Fibroblast of lung (primary cell): ENCODE data around the gene PKP3. TPM values are rescaled to one million over a fixed set of nuclear protein-coding genes. Genes with fewer than 3 reads are reported as not detected.

Experiments used
- DNase-seq, 2 donors: peaks; one replicate each; pipeline versions ENCODE4 v3.0.0 to v3.0.0-alpha.2; 2010; ENCODE audit warnings: low read depth in 2 of 2
- H2AFZ ChIP-seq: 2 replicates; pipeline ENCODE4 v1.5.1; 2012; ENCODE audit warnings: low read length, control low read depth, inconsistent platforms
- H3K27ac ChIP-seq: 2 replicates; pipeline ENCODE4 v1.5.1; 2011; ENCODE audit warnings: low read length, control low read depth; ENCODE audit not compliant: insufficient read depth
- H3K27me3 ChIP-seq: 2 replicates; pipeline ENCODE4 v1.5.1; 2011; ENCODE audit warnings: mild to moderate bottlenecking, low read length; ENCODE audit not compliant: control insufficient read depth, insufficient read depth
- H3K36me3 ChIP-seq: 2 replicates; pipeline ENCODE4 v1.5.1; 2011; ENCODE audit warnings: low read length; ENCODE audit not compliant: control insufficient read depth, insufficient read depth
- H3K4me1 ChIP-seq: 2 replicates; pipeline ENCODE4 v1.5.1; 2011; ENCODE audit warnings: low read length; ENCODE audit not compliant: control insufficient read depth, insufficient read depth; ENCODE audit errors: extremely low read depth
- H3K4me2 ChIP-seq: 2 replicates; pipeline ENCODE4 v1.5.1; 2011; ENCODE audit warnings: low read length, control low read depth; ENCODE audit not compliant: insufficient read depth; ENCODE audit errors: extremely low read depth
- H3K4me3 ChIP-seq, 4 experiments: fragments of 200-600 bp in 1 of 4; sonication (generic) in 1 of 4; replicated peaks in 1 of 4; 2 replicates each; pipeline ENCODE4 v1.5.1; 2011 to 2016; ENCODE audit warnings: low read length in 4 of 4, low read depth in 3 of 4, mild to moderate bottlenecking in 3 of 4, control low read depth in 2 of 4, inconsistent platforms in 1 of 4, mixed read lengths in 1 of 4; ENCODE audit not compliant: insufficient read depth in 1 of 4; ENCODE audit errors: control extremely low read depth in 1 of 4
- H3K79me2 ChIP-seq: 2 replicates; pipeline ENCODE4 v1.5.1; 2012; ENCODE audit warnings: mild to moderate bottlenecking, low read length, inconsistent platforms; ENCODE audit not compliant: control insufficient read depth, insufficient read depth
- H3K9ac ChIP-seq: 2 replicates; pipeline ENCODE4 v1.5.1; 2011; ENCODE audit warnings: mild to moderate bottlenecking, low read length, control low read depth; ENCODE audit not compliant: insufficient read depth
- H3K9me3 ChIP-seq: 2 replicates; pipeline ENCODE4 v1.5.1; 2012; ENCODE audit warnings: low read depth, low read length; ENCODE audit not compliant: control insufficient read depth, insufficient read depth
- H4K20me1 ChIP-seq: 2 replicates; pipeline ENCODE4 v1.5.1; 2011; ENCODE audit warnings: low read length; ENCODE audit not compliant: control insufficient read depth, insufficient read depth; ENCODE audit errors: extremely low read depth
- CTCF ChIP-seq, 2 donors: IDR thresholded peaks in 1 of 2; conservative IDR thresholded peaks in 1 of 2; 1 replicate in 1 of 2; 2 replicates in 1 of 2; pipeline ENCODE4 v1.5.1; 2011 to 2012; ENCODE audit warnings: low read length in 2 of 2, control low read depth in 1 of 2, inconsistent platforms in 1 of 2, low read depth in 1 of 2, mild to moderate bottlenecking in 1 of 2
- EZH2 ChIP-seq: IDR thresholded peaks from 2 replicates; pipeline ENCODE4 v1.5.1; 2012; ENCODE audit warnings: low read length, control low read depth, mild to moderate bottlenecking; ENCODE audit errors: missing control alignments
- polyA plus RNA-seq, 2 donors: library from polyadenylated mRNA; depleted of rRNA in 1 of 2; stranded (reverse) in 1 of 2; unstranded in 1 of 2; fragments of >200 nt; gene quantifications; 2 replicates each; pipeline ENCODE4 v1.2.1, GENCODE V29; 2011 to 2012; ENCODE audit warnings: missing spikeins in 1 of 2
- total RNA-seq: library from RNA; depleted of rRNA; stranded (reverse); fragments of >200 nt; gene quantifications from 2 replicates; pipeline ENCODE4 v1.2.1, GENCODE V29; 2014

Gene PKP3
- total and polyA plus RNA-seq, 2 donors (not counting 1 experiment from before 2014, with no cell fraction given) = 0.17 to 0.83 TPM

GRCh38 chr11:370070-370941, 23.7 kb upstream of the PKP3 start:
- DNase-seq = no peak
- Histone ChIP-seq H3K27ac (no peak overlapping the region), H3K27me3 (peaks cover 12% of the 10 kb centered on the region)

GRCh38 chr11:371051-371450, 23.0 kb upstream of the PKP3 start:
- TF ChIP-seq CTCF (conservative IDR thresholded peaks at IDR 0.05 in 1 of 2, IDR thresholded peaks at IDR 0.05 in 1 of 2; ENCODE audit: low read depth in 1 of 2, low read length in 2 of 2) (no peak), EZH2 (no peak)
- no peak overlapping the region for H2AFZ ChIP-seq
- DNase-seq = no peak

More at GRCh38 chr11:370070-370941, 23.7 kb upstream of the PKP3 start:
- no peaks in the 10 kb centered on the region for H3K9me3 ChIP-seq
- TF ChIP-seq CTCF (conservative IDR thresholded peaks at IDR 0.05 in 1 of 2, IDR thresholded peaks at IDR 0.05 in 1 of 2; ENCODE audit: low read depth in 1 of 2, low read length in 2 of 2) = no peak
- peak; percentile 44 for TF ChIP-seq EZH2
- H3K79me2 ChIP-seq = no peaks in the 10 kb centered on the region
- no peak overlapping the region for H2AFZ ChIP-seq
- peak overlapping the region in 2 of 4 experiments; percentile 21 to 47 for H3K4me3 ChIP-seq
- no peaks in the 10 kb centered on the region for H4K20me1 ChIP-seq
- peak overlapping the region; percentile 30 for H3K9ac ChIP-seq
- H3K4me2 ChIP-seq = peak overlapping the region; percentile 13
- peaks cover 3% of the 10 kb centered on the region for H3K4me1 ChIP-seq
- H3K36me3 ChIP-seq = no peaks in the 10 kb centered on the region

GRCh38 chr11:371716-372590, 22.1 kb upstream of the PKP3 start:
- H4K20me1 ChIP-seq = no peaks in the 10 kb centered on the region
- H3K36me3 ChIP-seq = no peaks in the 10 kb centered on the region
- no peak overlapping the region for H3K9ac ChIP-seq
- no peak overlapping the region for H2AFZ ChIP-seq
- no peak for TF ChIP-seq CTCF (conservative IDR thresholded peaks at IDR 0.05 in 1 of 2, IDR thresholded peaks at IDR 0.05 in 1 of 2; ENCODE audit: low read depth in 1 of 2, low read length in 2 of 2)
- TF ChIP-seq EZH2 = no peak
- H3K27ac ChIP-seq = no peak overlapping the region
- peaks cover 8% of the 10 kb centered on the region for H3K27me3 ChIP-seq
- H3K9me3 ChIP-seq = no peaks in the 10 kb centered on the region
- no peaks in the 10 kb centered on the region for H3K79me2 ChIP-seq
- DNase-seq = no peak
- peaks cover 3% of the 10 kb centered on the region for H3K4me1 ChIP-seq
- H3K4me3 ChIP-seq = no peak overlapping the region
- H3K4me2 ChIP-seq = no peak overlapping the region

More at GRCh38 chr11:371051-371450, 23.0 kb upstream of the PKP3 start:
- Histone ChIP-seq H3K36me3 (no peaks in the 10 kb centered on the region), H3K9ac (no peak overlapping the region), H3K27ac (no peak overlapping the region), H3K9me3 (no peaks in the 10 kb centered on the region), H4K20me1 (no peaks in the 10 kb centered on the region), H3K4me1 (peaks cover 3% of the 10 kb centered on the region), H3K27me3 (peaks cover 12% of the 10 kb centered on the region), H3K79me2 (no peaks in the 10 kb centered on the region), H3K4me2 (no peak overlapping the region), H3K4me3 (no peak overlapping the region)
